H1 (cell line): ENCODE measurements around the gene PCAT7. TPM values are rescaled to one million over a fixed set of nuclear protein-coding genes. Genes with fewer than 3 reads are reported as not detected.

Experiments used
- CTCF ChIA-PET: fragments of 300-600 bp; sonication (Branson Sonifier 250); formaldehyde crosslinking; loops from one replicate; lab custom pipeline; 2021; ENCODE audit not compliant: partially characterized antibody; lab: Charles Lee
- POLR2A ChIA-PET: fragments of 300-600 bp; sonication (Branson Sonifier 250); formaldehyde crosslinking; loops from one replicate; lab custom pipeline; 2021; ENCODE audit warnings: inconsistent platforms; ENCODE audit not compliant: partially characterized antibody; lab: Charles Lee
- DNase-seq, 2 experiments: peaks; one replicate each; pipeline versions ENCODE4 v3.0.0 to v3.0.0-alpha.2; 2010 to 2022; ENCODE audit warnings: low spot score in 2 of 2, low read depth in 1 of 2, mixed read lengths in 1 of 2
- FAIRE-seq: peaks from 2 replicates; lab custom pipeline; 2011; peaks lifted over from hg19 to GRCh38; lab: Jason Lieb, UNC
- H2AFZ ChIP-seq: 2 replicates; pipeline ENCODE4 v1.8.1; 2012; ENCODE audit warnings: low read length, inconsistent platforms
- H2AK5ac ChIP-seq: 2 replicates; pipeline ENCODE4 v1.6.1; 2013; ENCODE audit warnings: low read depth, low read length
- H2BK120ac ChIP-seq: replicated peaks from 2 replicates; pipeline ENCODE3; 2013; ENCODE audit warnings: low read depth, low read length, inconsistent platforms
- H2BK12ac ChIP-seq: 2 replicates; pipeline ENCODE4 v1.6.1; 2013; ENCODE audit warnings: low read depth, low read length
- H2BK15ac ChIP-seq: 2 replicates; pipeline ENCODE4 v1.6.1; 2013; ENCODE audit warnings: low read length
- H2BK20ac ChIP-seq: 2 replicates; pipeline ENCODE4 v1.6.1; 2013; ENCODE audit warnings: low read length
- H2BK5ac ChIP-seq: 2 replicates; pipeline ENCODE4 v1.6.1; 2013; ENCODE audit warnings: low read depth, low read length
- H3K14ac ChIP-seq: 2 replicates; pipeline ENCODE4 v1.6.1; 2013; ENCODE audit warnings: inconsistent platforms; ENCODE audit not compliant: insufficient read length
- H3K18ac ChIP-seq: 2 replicates; pipeline ENCODE4 v1.6.1; 2013; ENCODE audit warnings: low read length; ENCODE audit errors: extremely low read depth
- H3K23ac ChIP-seq: 2 replicates; pipeline ENCODE4 v1.6.1; 2013; ENCODE audit warnings: inconsistent platforms; ENCODE audit not compliant: insufficient read length
- H3K23me2 ChIP-seq: 2 replicates; pipeline ENCODE4 v1.6.1; 2013; ENCODE audit warnings: low read depth, low read length
- H3K27ac ChIP-seq: 2 replicates; pipeline ENCODE4 v1.6.1; 2011; ENCODE audit warnings: low read depth, low read length, inconsistent platforms
- H3K27me3 ChIP-seq, 4 experiments: replicated peaks in 1 of 4; 1 replicate in 1 of 4; 2 replicates in 3 of 4; pipeline versions ENCODE4 v1.6.1 to v1.8.1; 2011 to 2013; ENCODE audit warnings: low read length in 3 of 4, mild to moderate bottlenecking in 3 of 4, inconsistent platforms in 2 of 4, mixed read lengths in 2 of 4, moderate library complexity in 1 of 4; ENCODE audit not compliant: control insufficient read depth in 3 of 4, insufficient read depth in 3 of 4; ENCODE audit errors: extremely low read depth in 1 of 4
- H3K36me3 ChIP-seq, 4 experiments: 2 replicates each; pipeline versions ENCODE4 v1.6.1 to v1.8.1; 2011 to 2013; ENCODE audit warnings: mild to moderate bottlenecking in 4 of 4, low read length in 3 of 4, moderate library complexity in 2 of 4, control low read depth in 1 of 4, inconsistent platforms in 1 of 4; ENCODE audit not compliant: insufficient read depth in 4 of 4, control insufficient read depth in 2 of 4
- H3K4ac ChIP-seq: replicated peaks from 2 replicates; pipeline ENCODE3; 2013; ENCODE audit warnings: low read length, low read depth, mixed read lengths, inconsistent platforms; ENCODE audit not compliant: insufficient read length
- H3K4me1 ChIP-seq, 4 experiments: replicated peaks in 1 of 4; 1 replicate in 1 of 4; 2 replicates in 3 of 4; pipeline versions ENCODE4 v1.6.1 to v1.8.1; 2011 to 2013; ENCODE audit warnings: low read length in 3 of 4, inconsistent platforms in 2 of 4, mixed read lengths in 1 of 4; ENCODE audit not compliant: insufficient read depth in 4 of 4, control insufficient read depth in 3 of 4
- H3K4me2 ChIP-seq, 2 experiments: 2 replicates each; pipeline versions ENCODE4 v1.6.1 to v1.8.1; 2011 to 2013; ENCODE audit warnings: low read depth in 2 of 2, low read length in 2 of 2, control low read depth in 1 of 2, inconsistent platforms in 1 of 2, mild to moderate bottlenecking in 1 of 2; ENCODE audit not compliant: insufficient read depth in 1 of 2
- H3K4me3 ChIP-seq, 4 experiments: fragments of 200-600, 300-600 bp in 1 of 4; sonication (generic), shearing (Covaris generic), sonication (Bioruptor Twin) in 1 of 4; 2 replicates each; pipeline versions ENCODE4 v1.5.1 to v1.8.1; 2011 to 2016; ENCODE audit warnings: low read length in 4 of 4, low read depth in 3 of 4, control low read depth in 2 of 4, inconsistent platforms in 2 of 4, mild to moderate bottlenecking in 2 of 4, mixed read lengths in 1 of 4, moderate library complexity in 1 of 4; ENCODE audit not compliant: insufficient read depth in 2 of 4; ENCODE audit errors: extremely low read depth in 1 of 4
- H3K56ac ChIP-seq: replicated peaks from 2 replicates; pipeline ENCODE3; 2013; ENCODE audit warnings: low read depth, mild to moderate bottlenecking, mixed read lengths, low read length, inconsistent platforms; ENCODE audit not compliant: insufficient read length
- H3K79me1 ChIP-seq: 2 replicates; pipeline ENCODE4 v1.6.1; 2013; ENCODE audit warnings: low read depth, low read length, control low read depth
- H3K79me2 ChIP-seq, 2 experiments: 2 replicates each; pipeline versions ENCODE4 v1.6.1 to v1.8.1; 2012 to 2013; ENCODE audit warnings: low read length in 2 of 2, mild to moderate bottlenecking in 2 of 2, inconsistent platforms in 1 of 2; ENCODE audit not compliant: insufficient read depth in 2 of 2, control insufficient read depth in 1 of 2
- H3K9ac ChIP-seq, 4 experiments: replicated peaks in 1 of 4; 1 replicate in 1 of 4; 2 replicates in 3 of 4; pipeline versions ENCODE4 v1.6.1 to v1.8.1; 2011 to 2013; ENCODE audit warnings: low read depth in 3 of 4, low read length in 3 of 4, control low read depth in 2 of 4, mild to moderate bottlenecking in 2 of 4, moderate library complexity in 2 of 4, inconsistent platforms in 1 of 4; ENCODE audit errors: extremely low read depth in 1 of 4
- H3K9me3 ChIP-seq, 2 experiments: 2 replicates each; pipeline versions ENCODE4 v1.6.1 to v1.8.1; 2012 to 2013; ENCODE audit warnings: mild to moderate bottlenecking in 2 of 2, moderate library complexity in 2 of 2, control low read depth in 1 of 2, inconsistent platforms in 1 of 2, low read depth in 1 of 2, low read length in 1 of 2, mixed read lengths in 1 of 2; ENCODE audit not compliant: insufficient read depth in 2 of 2
- H4K20me1 ChIP-seq, 2 experiments: replicated peaks in 1 of 2; 2 replicates each; pipeline versions ENCODE3 to v1.8.1; 2011 to 2013; ENCODE audit warnings: inconsistent platforms in 2 of 2, low read length in 2 of 2, mild to moderate bottlenecking in 1 of 2; ENCODE audit not compliant: insufficient read depth in 2 of 2, control insufficient read depth in 1 of 2
- H4K5ac ChIP-seq: 2 replicates; pipeline ENCODE4 v1.6.1; 2013; ENCODE audit warnings: low read length, low read depth, mixed read lengths, inconsistent platforms; ENCODE audit not compliant: insufficient read length
- H4K8ac ChIP-seq: 2 replicates; pipeline ENCODE4 v1.8.0; 2013; ENCODE audit warnings: mild to moderate bottlenecking, moderate library complexity, low read length, inconsistent platforms; ENCODE audit not compliant: insufficient read depth; ENCODE audit errors: extremely low read depth
- H4K91ac ChIP-seq: replicated peaks from 2 replicates; pipeline ENCODE3; 2013; ENCODE audit warnings: low read length, mixed read lengths, inconsistent platforms; ENCODE audit not compliant: insufficient read length
- BCL11A ChIP-seq, 2 experiments: IDR thresholded peaks; one replicate each; pipeline ENCODE4 v1.6.1; 2011; ENCODE audit warnings: low read depth in 2 of 2, low read length in 2 of 2, mild to moderate bottlenecking in 2 of 2
- EZH2 ChIP-seq: fragments of 200-600 bp; sonication (generic); IDR thresholded peaks from 2 replicates; pipeline ENCODE4 v1.7.1; 2012; ENCODE audit warnings: low read depth, mild to moderate bottlenecking, moderate library complexity, low read length, inconsistent platforms; ENCODE audit not compliant: severe bottlenecking
- GABPA ChIP-seq: IDR thresholded peaks from 2 replicates; pipeline ENCODE4 v1.6.1; 2011; ENCODE audit warnings: mild to moderate bottlenecking, low read length, moderate library complexity, borderline replicate concordance; ENCODE audit not compliant: insufficient read depth
- HDAC6 ChIP-seq: IDR thresholded peaks from one replicate; pipeline ENCODE4 v1.7.1; 2012; ENCODE audit warnings: low read depth, mild to moderate bottlenecking, inconsistent platforms, low read length, moderate library complexity
- NRF1 ChIP-seq: IDR thresholded peaks from 2 replicates; pipeline ENCODE4 v1.6.1; 2011; ENCODE audit warnings: mild to moderate bottlenecking, low read depth, low read length, improper control_type of control experiment
- POU5F1 ChIP-seq: IDR thresholded peaks from 2 replicates; pipeline ENCODE4 v1.6.1; 2011; ENCODE audit warnings: low read depth, mild to moderate bottlenecking, low read length, moderate library complexity
- RBBP5 ChIP-seq: IDR thresholded peaks from 2 replicates; pipeline ENCODE4 v1.7.1; 2012; ENCODE audit warnings: low read depth, mild to moderate bottlenecking, inconsistent platforms, low read length, moderate library complexity, borderline replicate concordance
- SIN3A ChIP-seq, 2 experiments: IDR thresholded peaks in 1 of 2; conservative IDR thresholded peaks in 1 of 2; 2 replicates each; pipeline ENCODE4 v1.6.1; 2011 to 2012; ENCODE audit warnings: low read length in 2 of 2, improper control_type of control experiment in 1 of 2, low read depth in 1 of 2, mild to moderate bottlenecking in 1 of 2
- SUZ12 ChIP-seq: fragments of 200-600 bp; sonication (generic); IDR thresholded peaks from 2 replicates; pipeline ENCODE4 v1.6.1; 2012; ENCODE audit warnings: mild to moderate bottlenecking, inconsistent platforms, low read length, moderate library complexity, mixed read lengths
- TAF7 ChIP-seq: optimal IDR thresholded peaks from 2 replicates; pipeline ENCODE3; 2011; ENCODE audit warnings: low read depth, mild to moderate bottlenecking, inconsistent platforms, low read length, moderate library complexity, borderline replicate concordance
- USF2 ChIP-seq: IDR thresholded peaks from 2 replicates; pipeline ENCODE4 v1.6.1; 2011; ENCODE audit warnings: low read length, improper control_type of control experiment
- WGBS, 2 experiments: shearing (Covaris generic) in 1 of 2; methylation state at CpG; one replicate each; pipeline versions ENCODE4 v1.1.6 to v1.1.7; 2013 to 2015; ENCODE audit warnings: low lambda C conversion rate in 2 of 2, mixed read lengths in 2 of 2, inconsistent platforms in 1 of 2, low coverage in 1 of 2, missing lambda C conversion rate in 1 of 2; ENCODE audit not compliant: insufficient replicate concordance in 2 of 2, insufficient coverage in 1 of 2, insufficient read length in 1 of 2; ENCODE audit errors: extremely low coverage in 1 of 2, missing lambda C conversion rate in 1 of 2; 5-methylcytosine and 5-hydroxymethylcytosine counted together
- polyA plus RNA-seq, 7 experiments: library from polyadenylated mRNA; depleted of rRNA in 3 of 7; stranded (reverse) in 5 of 7; unstranded in 2 of 7; fragments of >200 nt in 5 of 7; fragments of 200-250 nt in 2 of 7; gene quantifications; 1 replicate in 5 of 7; 2 replicates in 1 of 7; 4 replicates in 1 of 7; pipeline versions ENCODE4 v1.2.1 to v1.2.3, GENCODE V29; 2011 to 2013; ENCODE audit warnings: missing spikeins in 2 of 7, mixed read lengths in 2 of 7
- total RNA-seq: library from RNA; stranded (reverse); fragmentation: NEBNext Ultra II Directional; extraction: Animal tissue kit (Norgen Biotek cat#: 25700); gene quantifications from 2 replicates; pipeline ENCODE4 v1.2.1, GENCODE V29; 2021

PCAT7 gene
- total and polyA plus RNA-seq, 2 of the 8 experiments (the other 6 are each of a cell fraction or from before 2014, with no cell fraction given): 3.2 to 4.1 TPM

- Histone ChIP-seq H3K9me3 (no peaks in the 10 kb centered on the region), H4K5ac (no peak overlapping the region), H2BK12ac (no peak overlapping the region), H3K14ac (no peak overlapping the region), H3K27me3 (peaks cover 0 to 2% (median 0%) of the 10 kb centered on the region in 4 experiments; a peak in 1 of 7 replicates), H2AFZ (no peak overlapping the region), H3K79me2 (no peaks in the 10 kb centered on the region), H2BK5ac (no peak overlapping the region), H3K23me2 (no peaks in the 10 kb centered on the region), H3K79me1 (no peaks in the 10 kb centered on the region), H3K56ac (no peak overlapping the region), H2BK20ac (no peak overlapping the region), H4K91ac (no peak overlapping the region), H3K4me3 (no peak overlapping the region), H3K23ac (no peak overlapping the region), H4K8ac (no peak overlapping the region), H3K36me3 (0 out of 8 replicates have a peak, but pooled peaks cover 0 to 3% (median 0%) of the 10 kb centered on the region in 4 experiments), H2BK15ac (no peak overlapping the region), H3K18ac (no peak overlapping the region), H3K9ac (no peak overlapping the region), H3K27ac (no peak overlapping the region), H3K4me2 (no peak overlapping the region), H3K4me1 (peaks cover 0 to 7% (median 1%) of the 10 kb centered on the region in 4 experiments; a peak in 2 of 7 replicates), H2BK120ac (no peak overlapping the region), H4K20me1 (no peaks in the 10 kb centered on the region), H2AK5ac (no peak overlapping the region), H3K4ac (no peak overlapping the region)
- DNase-seq: peak in 1 of 2 experiments; percentile 17
- POLR2A ChIA-PET: interaction anchor here (3.0 to 4.2 kb wide), 2 partner anchors 13 to 14 kb away, joined by 17 read pairs; partner anchors contain the start of gene PCAT7
- WGBS, 2 experiments: 54% methylated on average over 3 of the region's 3 CpGs; no CpG with 5 or more reads in 1 of the 2 experiments
- CTCF ChIA-PET: interaction anchor here (0.7 to 1.9 kb wide), 2 partner anchors 14 to 411 kb away, joined by 4 to 7 read pairs; partner anchors contain the start of gene PCAT7
- no peak for FAIRE-seq
- no peak for TF ChIP-seq GABPA
- no peak for TF ChIP-seq POU5F1
- TF ChIP-seq EZH2: no peak
- TF ChIP-seq SUZ12: no peak
- no peak for TF ChIP-seq RBBP5
- TF ChIP-seq HDAC6: no peak
- no peak for TF ChIP-seq BCL11A (IDR thresholded peaks at IDR 0.05; ENCODE audit: low read depth in 2 of 2, low read length in 2 of 2)
- no peak for TF ChIP-seq SIN3A (conservative IDR thresholded peaks at IDR 0.05 in 1 of 2, IDR thresholded peaks at IDR 0.05 in 1 of 2; ENCODE audit: low read depth in 1 of 2, low read length in 2 of 2)
- TF ChIP-seq USF2: no peak
- TF ChIP-seq NRF1: no peak
- no peak for TF ChIP-seq TAF7
Observed at GRCh38 chr9:94568250-94568889, 13.5 kb downstream of the PCAT7 start.
